HG03558 (cell line): ENCODE data around the gene PAPOLB.

Experiments
- ATAC-seq: cut with Tn5 transposase; IDR thresholded peaks from one replicate; pipeline ENCODE4 v1.9.1; 2021; ENCODE audit warnings: moderate number of reproducible peaks; ENCODE audit not compliant: unreplicated experiment; ENCODE audit errors: extremely low read depth

PAPOLB gene

DNA sequence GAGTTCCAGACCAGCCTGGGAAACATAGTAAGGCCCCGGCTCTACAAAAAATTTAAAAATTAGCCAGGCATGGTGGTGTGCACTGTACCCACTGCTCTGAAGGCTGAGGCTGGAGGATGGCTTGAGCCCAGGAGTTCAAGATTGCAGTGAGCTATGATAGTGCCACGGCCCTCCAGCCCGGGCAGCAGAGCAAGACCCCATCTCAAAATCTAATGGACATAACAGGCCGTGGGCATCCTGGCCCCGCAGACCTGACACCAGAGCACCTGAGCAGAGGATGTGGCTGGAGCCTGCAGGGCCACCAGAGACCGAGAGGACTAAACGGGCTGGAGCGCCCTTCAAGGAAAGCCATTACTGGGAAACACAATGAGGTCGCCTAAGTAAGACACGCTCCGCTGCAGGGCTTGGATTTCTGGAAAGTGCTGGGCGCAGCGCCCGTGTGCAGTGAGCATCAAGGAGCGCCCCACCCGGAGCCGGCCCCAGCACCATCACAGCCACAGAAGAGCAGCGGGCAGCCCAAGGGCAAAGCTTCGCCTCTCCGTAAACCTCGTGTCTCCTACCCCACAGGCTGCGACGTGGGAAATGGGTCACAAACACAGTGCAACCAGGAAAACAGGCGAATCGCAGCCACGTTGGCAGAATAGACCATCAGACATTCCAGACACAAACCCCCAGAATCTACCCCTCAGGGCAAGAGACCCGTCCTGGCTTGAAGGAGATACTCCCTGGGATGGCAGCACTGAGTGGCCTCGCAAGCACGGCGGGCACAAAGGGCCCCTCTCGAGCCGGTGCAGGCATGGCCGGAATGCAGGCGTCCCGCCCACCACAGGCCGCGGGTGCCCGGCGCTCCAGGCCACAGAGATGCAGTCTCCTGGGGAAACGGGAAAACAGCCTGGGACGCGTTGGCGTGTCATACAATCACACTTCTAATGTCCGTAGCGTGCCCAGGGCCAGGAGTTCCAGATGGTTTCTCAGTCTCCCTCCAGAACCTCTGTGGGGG lies 16.8 kb upstream of the PAPOLB start:
- no peak for ATAC-seq

DNA sequence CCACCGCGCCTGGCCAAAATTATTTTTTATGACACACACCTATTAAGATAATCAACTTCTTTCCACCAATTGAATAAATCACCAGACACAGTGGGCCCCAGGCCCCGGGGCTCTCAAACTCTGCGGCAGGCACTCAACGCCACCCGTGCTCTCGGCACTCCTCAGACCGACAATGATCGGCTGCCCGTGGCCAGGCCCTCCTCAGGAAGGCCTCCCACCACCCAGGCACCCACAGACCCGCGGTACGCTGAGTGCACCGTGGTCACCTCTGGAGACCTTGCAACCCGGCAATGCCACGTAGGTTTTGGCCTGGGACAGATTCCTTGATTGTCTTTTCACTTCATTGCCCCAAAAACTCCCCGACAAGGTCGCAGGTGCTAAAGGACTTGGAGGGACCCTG lies 14.8 kb upstream of the PAPOLB start:
- no peak for ATAC-seq

DNA sequence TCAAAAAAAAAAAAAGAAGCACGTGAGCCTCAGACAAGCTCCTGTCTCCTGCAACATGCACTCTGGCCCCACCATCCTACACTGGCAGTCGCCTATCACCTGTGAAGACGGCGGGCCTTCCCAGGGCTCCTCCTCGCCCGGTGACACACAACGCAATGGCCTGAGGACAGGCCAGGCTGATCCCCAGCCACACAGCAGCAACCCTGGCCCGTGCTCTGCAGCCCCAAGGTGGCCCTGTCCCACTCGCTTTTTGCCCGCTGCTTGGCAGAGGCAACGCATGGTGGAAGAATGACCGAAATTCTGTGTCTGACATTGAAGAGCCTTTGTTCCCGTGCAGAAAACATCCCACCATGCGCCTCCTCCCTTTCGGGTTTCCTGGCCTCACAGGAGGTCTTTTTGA lies 13.6 kb upstream of the PAPOLB start:
- ATAC-seq, result no peak

DNA sequence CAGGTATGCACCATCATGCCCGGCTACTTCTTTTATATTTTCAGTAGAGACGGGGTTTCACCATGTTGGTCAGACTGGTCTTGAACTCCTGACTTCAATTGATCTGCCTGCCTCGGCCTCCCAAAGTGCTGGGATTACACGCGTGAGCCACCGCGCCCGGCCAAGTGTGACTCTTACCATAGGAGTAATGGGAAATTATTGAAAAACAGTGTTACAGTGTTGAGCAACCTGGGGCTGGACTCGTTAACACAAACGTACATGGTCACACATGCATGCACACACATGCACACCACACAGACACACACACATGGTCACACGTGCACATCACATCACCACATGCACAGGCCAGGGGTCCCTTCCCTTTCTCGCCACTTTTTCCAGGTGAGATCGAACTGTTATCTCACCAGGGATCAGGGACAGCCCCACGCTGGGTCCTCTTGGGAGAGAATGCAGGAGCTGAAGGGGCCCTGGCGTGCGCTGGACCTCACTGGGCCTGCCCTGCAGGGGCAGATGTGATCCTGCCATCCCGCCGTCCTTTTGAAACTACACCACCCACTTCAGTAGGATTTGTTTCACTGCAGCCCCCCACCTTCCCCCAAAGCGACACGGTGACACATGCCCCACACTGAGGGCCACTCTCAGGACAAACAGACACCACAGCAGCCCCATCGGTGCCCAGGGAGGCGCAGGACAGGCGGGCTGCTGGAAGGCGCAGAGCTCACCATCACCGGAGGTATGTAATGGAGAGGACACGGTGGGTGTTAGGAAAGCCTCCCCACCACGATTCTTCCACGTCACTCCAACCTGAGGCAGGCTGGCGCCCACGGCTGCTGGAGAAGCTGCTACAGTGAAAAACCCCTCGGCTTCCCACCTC lies 11.5 kb upstream of the PAPOLB start:
- ATAC-seq, result no peak

- no peak for ATAC-seq
These were observed 10.3 kb upstream of the PAPOLB start for GRCh38 chr7:4871930-4872675.

DNA sequence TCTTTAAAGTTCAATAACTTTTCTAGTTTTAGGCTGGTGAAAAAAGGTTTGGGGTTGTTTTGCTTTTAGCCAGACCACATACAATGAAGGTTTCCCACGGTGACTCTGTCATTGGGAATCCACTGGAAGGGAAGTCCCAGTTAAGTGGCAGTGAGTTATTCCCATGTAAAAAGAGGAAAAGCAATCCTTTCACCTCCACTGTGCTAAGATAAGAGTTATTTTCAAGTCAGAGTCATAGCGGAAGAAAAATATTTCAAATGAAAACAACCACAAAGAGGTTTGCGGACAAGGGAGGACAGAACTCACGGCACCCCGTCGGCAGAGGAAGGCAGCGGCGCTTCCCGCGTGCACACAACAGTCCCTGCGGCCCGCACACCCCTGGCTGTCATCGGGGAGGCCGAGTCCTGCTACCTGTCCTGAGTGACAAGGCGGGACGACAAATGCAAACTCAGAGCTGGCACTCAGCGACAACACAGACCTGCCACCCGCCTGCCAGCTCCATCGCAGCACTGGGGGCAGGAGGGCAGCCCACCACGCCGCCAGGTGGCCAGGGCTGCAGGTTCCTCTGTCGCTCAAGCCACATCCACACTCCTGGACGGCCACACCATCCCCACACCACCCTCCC lies 9.3 kb upstream of the PAPOLB start:
- no peak for ATAC-seq

DNA sequence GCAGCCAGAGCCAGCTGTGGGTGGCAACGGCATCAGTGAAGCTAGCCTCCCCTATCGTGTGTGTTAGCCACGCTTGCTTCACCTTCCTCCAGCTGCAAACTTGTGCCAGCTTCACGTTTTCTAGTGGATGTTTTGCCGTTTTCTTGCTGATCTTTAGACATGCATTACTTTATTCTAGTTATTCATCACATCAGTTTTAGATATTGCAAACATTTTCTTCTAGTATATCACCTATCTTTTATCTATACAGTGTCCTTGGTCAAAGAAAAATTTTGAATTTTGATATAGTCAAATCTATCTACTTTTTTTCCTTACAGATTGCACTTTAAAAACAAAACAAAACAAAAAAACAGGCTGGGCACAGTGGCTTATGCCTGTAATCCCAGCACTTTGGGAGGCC lies 6.7 kb upstream of the PAPOLB start:
- ATAC-seq, result no peak

DNA sequence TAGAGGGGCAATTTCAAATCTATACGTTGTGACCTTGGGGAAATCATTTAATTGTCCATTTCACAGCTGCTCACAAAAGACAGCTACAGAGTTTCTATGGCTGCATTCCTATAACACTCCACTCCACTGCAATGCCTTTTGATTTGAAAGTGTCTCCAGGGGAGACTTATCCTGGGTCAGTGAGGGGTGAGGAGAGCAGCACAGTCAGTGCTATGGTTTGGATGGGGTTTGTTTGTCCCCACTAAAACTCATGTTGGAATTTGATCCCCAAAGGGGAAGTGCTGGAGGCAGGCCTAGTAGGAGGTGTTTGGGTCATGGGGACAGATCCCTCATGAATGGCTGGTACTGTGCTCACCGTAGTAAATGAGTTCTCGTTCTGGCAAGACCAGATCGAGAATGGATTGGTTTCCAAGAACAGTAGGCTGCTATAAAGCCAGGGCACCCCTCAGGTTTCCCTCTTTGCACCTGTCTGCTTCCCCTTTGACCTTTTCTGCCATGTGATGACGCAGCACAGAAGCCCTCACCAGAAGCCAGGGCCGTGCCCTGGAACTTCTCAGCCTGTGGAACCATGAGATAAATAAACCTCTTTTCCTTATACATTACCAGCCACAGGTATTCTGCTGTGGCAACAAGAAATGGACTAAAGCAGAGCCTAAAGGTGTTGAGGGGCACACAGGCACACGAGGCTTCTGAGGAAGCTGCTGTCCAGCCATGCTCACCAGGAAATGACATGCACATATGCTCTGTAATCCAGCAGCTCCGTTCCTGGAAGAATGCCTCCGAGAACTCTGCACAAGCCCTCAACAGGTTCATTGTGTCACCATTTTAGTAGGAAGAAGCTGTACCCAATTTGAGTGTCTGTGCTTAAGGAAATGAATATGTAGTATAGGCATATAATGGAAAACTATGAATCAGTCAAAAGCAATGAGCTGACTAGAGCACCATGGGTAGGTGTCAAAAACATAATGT lies 5.0 kb upstream of the PAPOLB start:
- no peak for ATAC-seq

DNA sequence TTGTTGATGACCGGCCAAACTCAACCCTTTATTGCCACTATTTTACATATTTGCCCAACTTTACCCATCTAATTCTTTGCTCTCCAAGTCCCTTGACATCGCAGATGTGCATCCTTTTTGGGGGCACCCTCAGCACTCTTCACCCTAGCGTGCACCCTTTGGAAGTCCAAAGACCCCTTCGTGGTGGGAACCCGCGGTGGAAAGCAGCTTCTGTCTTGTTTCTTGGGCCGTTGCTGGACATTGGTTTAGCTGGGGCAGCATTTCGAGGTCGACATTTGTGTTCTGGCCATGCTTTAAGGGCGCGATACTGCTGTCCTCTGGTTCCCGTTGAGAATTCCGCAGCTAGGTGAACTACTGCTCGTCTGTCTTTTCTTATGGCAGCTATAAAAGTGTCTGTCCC lies 326 bp upstream of the PAPOLB start:
- ATAC-seq, result no peak

- ATAC-seq, result no peak
These were observed 603 bp downstream of the PAPOLB start for GRCh38 chr7:4861227-4861626.

- ATAC-seq, result no peak
These were observed 4.6 kb downstream of the PAPOLB start for GRCh38 chr7:4857189-4857588.

DNA sequence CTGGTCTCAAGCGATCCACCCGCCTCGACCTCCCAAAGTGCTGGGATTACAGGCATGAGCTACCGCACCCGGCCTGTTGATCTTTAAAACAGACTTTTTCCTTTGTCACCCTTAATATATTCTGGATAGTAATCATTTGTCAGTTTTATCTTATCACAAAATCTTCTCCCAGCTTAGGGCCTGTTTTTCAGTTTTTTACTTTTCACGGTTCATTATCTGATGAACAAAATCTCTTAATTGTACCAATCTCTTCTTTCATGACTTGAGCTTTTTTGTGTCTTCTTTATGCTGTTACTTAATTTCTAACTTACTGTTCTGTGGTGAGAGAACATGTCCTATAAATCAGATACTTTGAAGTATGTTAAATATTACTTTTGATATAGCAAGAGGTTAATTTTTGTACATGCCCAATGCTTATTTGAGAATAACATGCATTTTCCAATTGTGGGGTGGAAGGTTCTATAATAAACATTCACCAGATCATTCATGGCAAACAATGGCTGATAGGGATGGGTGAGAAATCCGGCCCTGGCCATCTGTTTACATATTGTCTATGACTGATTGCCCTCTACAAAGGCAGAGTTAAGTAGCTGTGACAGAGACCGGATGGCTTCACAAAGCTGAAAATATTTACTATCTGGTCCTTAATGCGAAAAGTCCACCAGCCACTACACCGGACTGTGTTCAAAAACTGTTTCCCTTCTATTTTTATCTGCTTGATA lies 5.3 kb downstream of the PAPOLB start:
- no peak for ATAC-seq

DNA sequence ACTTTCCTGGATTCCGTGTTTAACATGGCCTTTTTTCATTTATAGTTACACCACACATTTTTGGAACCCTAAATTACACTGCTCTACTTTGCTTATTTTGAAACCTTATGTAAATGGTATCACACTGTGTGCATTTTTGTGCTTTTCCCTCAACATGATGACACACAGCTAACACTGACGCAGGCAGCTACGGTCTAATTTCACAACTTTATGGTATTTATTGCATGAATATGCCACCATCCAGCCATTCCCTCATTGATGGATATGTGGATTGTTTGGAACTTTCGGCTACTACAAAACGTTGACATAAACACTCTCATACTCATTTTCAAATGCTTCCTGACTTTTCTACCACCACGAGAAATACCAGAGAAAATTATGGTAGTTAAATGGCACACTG lies 6.9 kb downstream of the PAPOLB start:
- ATAC-seq, result no peak

GRCh38 chr7:4851459-4852422 lies 10.1 kb downstream of the PAPOLB start:
- no peak for ATAC-seq

DNA sequence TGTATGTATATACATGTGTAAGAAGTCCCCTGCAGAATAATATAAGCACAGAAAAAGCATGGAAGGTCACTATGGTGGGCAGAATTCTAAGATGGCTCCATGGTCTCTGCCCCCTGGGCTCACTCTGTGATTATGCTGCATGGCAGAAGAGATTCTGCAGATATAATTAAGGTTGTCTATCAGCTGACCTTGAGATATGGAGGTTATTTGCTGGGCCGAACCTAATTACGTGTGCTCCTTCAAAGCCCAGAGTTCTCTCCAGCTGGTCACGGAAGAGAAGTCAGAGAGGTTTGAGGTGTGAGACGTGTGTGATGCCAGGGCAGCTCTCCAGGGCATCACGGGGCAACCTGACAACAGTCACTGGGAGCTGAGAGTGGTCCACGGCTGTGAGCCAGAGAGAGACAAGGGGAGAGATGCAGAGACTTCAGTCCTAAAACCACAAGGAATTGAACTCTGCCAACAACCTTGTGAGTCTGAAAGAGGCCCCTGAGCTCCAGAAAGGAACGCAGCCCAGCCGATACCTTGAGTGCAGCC lies 11.5 kb downstream of the PAPOLB start:
- ATAC-seq, result no peak

GRCh38 chr7:4849390-4849789 lies 12.4 kb downstream of the PAPOLB start:
- ATAC-seq, result no peak

GRCh38 chr7:4845740-4846142 lies 16.1 kb downstream of the PAPOLB start:
- no peak for ATAC-seq
